Spleen (tissue), 7 donors: ENCODE results near the gene TUBGCP2.

Experiments
- POLR2A ChIP-seq, 3 donors: fragments of 450-650 bp; IDR thresholded peaks; one replicate each; pipeline ENCODE4 v1.5.1; 2017; ENCODE audit warnings: antibody characterized with exemption in 3 of 3, mild to moderate bottlenecking in 1 of 3
- TF ChIP-seq, protein P1 (sequence below), 11 experiments: fragments of 200-600 bp in 7 of 11; fragments of 450-650 bp in 4 of 11; sonication (generic) in 4 of 11; IDR thresholded peaks in 8 of 11; conservative IDR thresholded peaks in 3 of 11; 1 replicate in 7 of 11; 2 replicates in 4 of 11; pipeline versions ENCODE4 v1.4.0 to v1.8.0; 2016 to 2021; ENCODE audit warnings: antibody characterized with exemption in 11 of 11, inconsistent platforms in 4 of 11, mild to moderate bottlenecking in 1 of 11
- donor health status: DM: no; HTN: no; CAD: no; lungs with moderate emphysema.
- donor health status: DM: no; HTN: no; CAD: no.
- donor health status: DM: no; HTN: no; CAD: no.

DNA sequence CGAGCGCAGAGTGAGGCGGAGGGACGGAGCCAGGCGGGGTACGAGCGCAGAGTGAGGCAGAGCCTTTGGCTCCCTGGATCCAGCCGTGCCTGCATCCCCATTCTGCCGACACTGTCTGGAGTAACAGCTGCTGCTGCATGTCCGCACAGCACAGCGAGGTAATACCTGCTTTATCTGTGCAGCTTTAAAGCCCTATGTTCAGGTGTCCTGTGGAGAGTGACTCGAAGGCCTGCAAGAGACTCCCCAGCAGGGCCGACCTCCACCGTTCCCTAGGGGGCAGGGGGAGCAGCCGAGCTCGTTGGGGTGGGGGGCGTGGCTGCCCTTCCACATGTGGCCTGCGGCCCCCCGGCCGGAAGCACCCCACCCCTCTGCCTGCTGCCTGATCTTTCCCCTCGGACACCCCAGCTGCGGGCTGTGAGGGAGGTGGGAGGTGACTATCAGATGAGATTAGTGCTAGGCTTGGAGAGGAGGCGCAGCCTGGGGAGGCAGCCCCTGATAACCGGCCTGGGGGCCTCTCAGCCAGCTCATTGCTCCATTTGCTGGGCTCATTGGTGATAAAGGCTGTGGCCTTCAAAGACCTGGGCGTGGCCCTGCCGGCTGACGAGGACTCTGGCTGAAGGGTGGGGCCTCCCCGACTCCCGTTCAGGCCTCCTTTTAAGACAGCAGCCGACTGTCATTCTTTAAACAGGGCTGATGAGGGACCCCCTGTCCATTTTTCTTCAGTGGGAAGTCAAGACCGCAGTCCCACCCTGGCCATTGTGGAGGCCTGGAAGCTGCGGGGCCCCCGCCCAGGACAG, 63.0 kb downstream of the TUBGCP2 start:
- TF ChIP-seq POLR2A (IDR thresholded peaks at IDR 0.05): no peak
- TF ChIP-seq, protein P1, sequence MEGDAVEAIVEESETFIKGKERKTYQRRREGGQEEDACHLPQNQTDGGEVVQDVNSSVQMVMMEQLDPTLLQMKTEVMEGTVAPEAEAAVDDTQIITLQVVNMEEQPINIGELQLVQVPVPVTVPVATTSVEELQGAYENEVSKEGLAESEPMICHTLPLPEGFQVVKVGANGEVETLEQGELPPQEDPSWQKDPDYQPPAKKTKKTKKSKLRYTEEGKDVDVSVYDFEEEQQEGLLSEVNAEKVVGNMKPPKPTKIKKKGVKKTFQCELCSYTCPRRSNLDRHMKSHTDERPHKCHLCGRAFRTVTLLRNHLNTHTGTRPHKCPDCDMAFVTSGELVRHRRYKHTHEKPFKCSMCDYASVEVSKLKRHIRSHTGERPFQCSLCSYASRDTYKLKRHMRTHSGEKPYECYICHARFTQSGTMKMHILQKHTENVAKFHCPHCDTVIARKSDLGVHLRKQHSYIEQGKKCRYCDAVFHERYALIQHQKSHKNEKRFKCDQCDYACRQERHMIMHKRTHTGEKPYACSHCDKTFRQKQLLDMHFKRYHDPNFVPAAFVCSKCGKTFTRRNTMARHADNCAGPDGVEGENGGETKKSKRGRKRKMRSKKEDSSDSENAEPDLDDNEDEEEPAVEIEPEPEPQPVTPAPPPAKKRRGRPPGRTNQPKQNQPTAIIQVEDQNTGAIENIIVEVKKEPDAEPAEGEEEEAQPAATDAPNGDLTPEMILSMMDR (IDR thresholded peaks at IDR 0.05 in 8 of 11, conservative IDR thresholded peaks at IDR 0.05 in 3 of 11): no peak
